ENCODE measurements around the gene RPS6KA5.
"Not testable (repeated sequence)": the region's sequence is repeated elsewhere in the genome, so short reads cannot be mapped to it uniquely, and the experiment has no call there.

Gene RPS6KA5

GRCh38 chr14:91022622-91023028, 37.8 kb downstream of the RPS6KA5 start:
- not testable (repeated sequence) for DNase-seq

GRCh38 chr14:91021991-91022621, 38.3 kb downstream of the RPS6KA5 start:
- DNase-seq, result no peak

- DNase-seq, result no peak
Measured at GRCh38 chr14:91021115-91021514, 39.3 kb downstream of the RPS6KA5 start.

GRCh38 chr14:91019673-91020072, 40.8 kb downstream of the RPS6KA5 start:
- DNase-seq, result no peak

GRCh38 chr14:91018481-91018880, 42.0 kb downstream of the RPS6KA5 start:
- no peak for DNase-seq

- no peak for DNase-seq
Measured at GRCh38 chr14:91016800-91017410, 43.5 kb downstream of the RPS6KA5 start.

GRCh38 chr14:91015435-91015834, 45.0 kb downstream of the RPS6KA5 start:
- no peak for DNase-seq

- DNase-seq, result no peak
Measured at GRCh38 chr14:91012045-91012444, 48.4 kb downstream of the RPS6KA5 start.

GRCh38 chr14:91010153-91010533, 50.3 kb downstream of the RPS6KA5 start:
- no peak for DNase-seq

GRCh38 chr14:91009501-91010152, 50.8 kb downstream of the RPS6KA5 start:
- no peak for DNase-seq

- no peak for DNase-seq
Measured at GRCh38 chr14:91008759-91009409, 51.6 kb downstream of the RPS6KA5 start.

GRCh38 chr14:91005716-91006115, 54.7 kb downstream of the RPS6KA5 start:
- DNase-seq, result no peak

- peak; percentile 18 to 25 for DNase-seq
Measured at GRCh38 chr14:91004987-91005386, 55.5 kb downstream of the RPS6KA5 start.

GRCh38 chr14:90999299-90999698, 61.1 kb downstream of the RPS6KA5 start:
- DNase-seq, result no peak

GRCh38 chr14:90996967-90997366, 63.5 kb downstream of the RPS6KA5 start:
- peak; percentile 77 to 87 for DNase-seq

GRCh38 chr14:90995785-90996184, 64.7 kb downstream of the RPS6KA5 start:
- peak in 1 of 2 experiments; percentile 26 for DNase-seq

GRCh38 chr14:90993792-90994191, 66.6 kb downstream of the RPS6KA5 start:
- no peak for DNase-seq

- DNase-seq, result no peak
Measured at GRCh38 chr14:90991690-90992443, 68.6 kb downstream of the RPS6KA5 start.

- DNase-seq, result no peak
Measured at GRCh38 chr14:90990141-90990540, 70.3 kb downstream of the RPS6KA5 start.

GRCh38 chr14:90987140-90987539, 73.3 kb downstream of the RPS6KA5 start:
- DNase-seq, result no peak

GRCh38 chr14:90986510-90986909, 73.9 kb downstream of the RPS6KA5 start:
- DNase-seq, result no peak

GRCh38 chr14:90985601-90986242, 74.7 kb downstream of the RPS6KA5 start:
- no peak for DNase-seq

- DNase-seq, result no peak
Measured at GRCh38 chr14:90983560-90983959, 76.9 kb downstream of the RPS6KA5 start.

All from NCI-H446 (cell line).